Activated CD8-positive, alpha-beta memory T cell treated with anti-CD3 and anti-CD28 coated beads for 1 hour (primary cell): ENCODE results near the gene NTM.

Experiments
- DNase-seq, 2 donors: peaks; one replicate each; pipeline ENCODE4 v3.0.0-alpha.2; 2020; ENCODE audit warnings: low read depth in 1 of 2; ENCODE audit errors: extremely low read depth in 1 of 2

The NTM gene

DNA sequence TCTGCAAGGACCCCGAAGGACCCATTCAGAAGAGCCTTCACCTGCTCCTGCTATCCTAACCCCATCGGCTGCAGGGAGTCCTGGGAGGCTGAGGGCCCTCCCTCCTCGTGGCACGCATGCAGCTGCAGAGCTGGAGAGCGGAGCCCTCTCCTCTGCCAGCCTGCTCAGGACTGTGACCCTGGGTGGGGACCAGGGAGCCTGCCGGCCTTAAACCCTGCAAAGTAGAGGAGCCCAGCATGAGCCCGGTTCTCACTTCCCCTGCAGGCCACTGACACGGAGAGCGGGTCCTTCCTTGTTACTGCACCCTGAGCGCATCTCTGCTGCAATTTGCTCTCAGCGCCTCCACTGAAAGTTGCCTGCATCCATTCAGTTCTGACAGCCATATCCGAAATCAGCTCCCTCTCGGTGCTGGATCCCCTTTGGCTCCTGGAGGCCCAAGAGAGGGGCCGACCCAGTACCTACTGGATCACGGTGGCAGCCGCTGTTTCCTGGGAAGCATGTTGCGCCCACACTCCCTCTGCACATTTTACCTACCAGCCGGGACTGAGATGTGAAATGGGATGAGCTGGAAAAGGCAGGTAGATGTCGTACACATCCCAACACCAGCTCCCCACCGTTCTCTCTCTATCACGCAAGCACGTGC lies 312.1 kb downstream of the NTM start:
- DNase-seq = no peak

GRCh38 chr11:131683131-131683530 lies 312.7 kb downstream of the NTM start:
- DNase-seq = no peak

GRCh38 chr11:131683666-131684065 lies 313.3 kb downstream of the NTM start:
- no peak for DNase-seq

DNA sequence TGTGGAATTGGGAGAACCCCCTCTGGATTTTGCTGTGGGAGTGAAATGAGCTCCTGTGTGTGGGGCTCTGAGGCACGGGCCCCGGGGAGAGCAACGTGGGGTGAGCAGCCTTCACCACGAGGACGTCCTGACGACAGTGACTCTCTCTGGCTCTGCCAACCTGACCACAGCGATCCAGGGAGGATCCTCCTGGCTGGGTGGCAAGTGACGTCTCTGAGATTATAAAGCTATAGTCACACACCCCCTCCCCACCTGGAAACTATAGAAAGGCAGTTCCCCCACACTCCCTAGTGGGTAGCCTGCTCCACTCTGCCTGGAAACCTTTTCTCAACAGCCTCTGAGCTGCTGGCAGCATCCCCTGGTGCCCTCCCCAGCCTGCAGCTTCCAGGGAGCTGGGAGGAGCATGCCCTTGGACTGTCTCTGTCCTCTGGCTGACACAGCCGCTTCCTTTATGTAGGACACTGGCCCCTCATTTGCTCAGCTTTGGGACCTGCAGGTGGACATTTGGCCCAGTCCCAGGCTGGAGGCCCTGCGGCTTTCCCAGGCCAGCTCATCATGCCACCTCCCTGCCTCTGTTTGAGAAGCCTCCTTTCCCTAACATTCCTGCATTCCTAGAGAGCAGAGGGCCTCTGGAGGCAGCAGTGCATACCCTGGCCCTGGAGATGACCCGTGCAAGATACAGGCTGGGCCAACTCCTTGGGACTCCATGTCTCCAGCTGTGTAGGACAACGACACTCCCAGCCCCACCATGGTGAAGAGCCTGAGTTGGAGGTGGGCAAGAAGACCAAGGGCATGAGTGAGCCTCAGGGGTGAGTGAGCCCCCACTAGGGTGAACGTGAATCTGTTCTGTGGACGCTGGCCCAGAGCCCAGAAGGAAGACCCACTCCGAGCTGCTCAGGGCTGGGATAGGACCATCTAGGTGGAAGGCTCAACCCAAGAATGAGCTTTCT lies 314.0 kb downstream of the NTM start:
- no peak for DNase-seq

DNA sequence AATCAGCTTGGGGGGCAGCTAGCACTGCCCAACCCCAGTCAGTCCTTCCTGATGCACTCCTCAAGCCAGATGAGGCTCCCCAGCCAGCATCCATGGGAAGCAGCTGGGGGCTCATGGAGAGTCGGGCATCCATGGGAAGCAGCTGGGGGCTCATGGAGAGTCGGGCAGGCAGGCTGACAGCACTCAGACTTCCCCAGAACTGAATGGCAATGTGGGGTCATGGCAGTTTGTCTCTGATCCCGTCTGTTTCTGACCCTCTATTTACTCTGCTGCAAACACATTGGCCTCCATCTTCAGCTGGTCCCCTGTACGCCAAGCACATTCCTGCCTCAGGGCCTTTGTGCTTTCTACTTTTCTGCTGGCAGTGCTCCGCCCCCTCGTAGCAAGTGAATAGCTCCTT lies 314.8 kb downstream of the NTM start:
- DNase-seq = no peak

GRCh38 chr11:131685906-131686305 lies 315.5 kb downstream of the NTM start:
- DNase-seq = no peak

DNA sequence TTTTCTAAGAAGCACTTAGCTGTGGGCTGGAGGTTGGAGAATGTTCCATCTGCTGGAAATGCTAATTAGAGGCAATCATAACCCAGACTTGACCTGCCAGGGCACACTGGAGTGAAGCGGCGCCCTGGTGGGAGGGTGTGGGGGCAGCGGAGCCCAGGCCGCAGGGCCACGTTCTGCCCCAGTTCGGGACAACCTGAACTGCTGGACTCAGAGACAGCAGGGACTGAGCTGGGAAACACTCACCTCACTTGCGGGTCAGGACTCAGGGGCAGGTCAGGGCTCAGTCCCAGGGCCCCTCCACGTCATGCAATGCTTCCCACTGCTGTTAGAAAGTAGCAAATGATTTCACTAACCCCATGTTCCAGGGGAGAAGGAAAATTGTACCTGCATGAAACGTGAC lies 316.4 kb downstream of the NTM start:
- no peak for DNase-seq

GRCh38 chr11:131687291-131688047 lies 317.1 kb downstream of the NTM start:
- no peak for DNase-seq

DNA sequence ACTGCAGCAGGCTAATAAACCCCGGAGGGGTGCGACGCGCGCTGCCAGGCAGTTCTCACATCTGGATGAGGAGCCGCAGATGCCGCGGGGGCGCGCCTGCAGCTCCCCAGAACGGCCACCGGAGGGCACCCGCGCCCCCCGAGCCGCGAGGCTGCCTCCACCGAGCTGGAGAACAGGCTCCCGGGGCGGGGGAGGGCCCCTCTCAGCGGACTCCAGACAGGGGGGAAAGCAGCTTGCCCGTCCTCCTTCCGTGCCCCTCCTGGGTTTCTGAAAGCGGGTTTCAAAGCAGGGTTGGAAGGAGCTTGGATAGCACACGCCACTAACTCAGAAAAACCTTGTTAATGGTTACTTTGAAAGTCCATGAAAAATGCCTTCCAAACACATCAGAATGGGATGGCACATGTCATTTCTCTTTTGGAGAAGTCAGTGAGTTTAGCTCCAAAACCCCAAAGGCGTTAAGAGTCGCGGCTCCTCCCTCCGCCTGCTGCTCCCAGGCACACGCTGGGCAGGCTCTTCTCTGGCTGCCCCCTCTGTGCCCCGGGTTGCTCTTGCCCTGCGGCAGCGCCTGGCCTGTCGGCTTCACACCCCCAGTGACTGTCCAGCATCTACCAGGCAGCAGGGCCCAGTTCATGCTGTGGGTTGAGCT lies 317.8 kb downstream of the NTM start:
- no peak for DNase-seq

- no peak for DNase-seq
Observed at GRCh38 chr11:131689049-131689925, 318.9 kb downstream of the NTM start.

DNA sequence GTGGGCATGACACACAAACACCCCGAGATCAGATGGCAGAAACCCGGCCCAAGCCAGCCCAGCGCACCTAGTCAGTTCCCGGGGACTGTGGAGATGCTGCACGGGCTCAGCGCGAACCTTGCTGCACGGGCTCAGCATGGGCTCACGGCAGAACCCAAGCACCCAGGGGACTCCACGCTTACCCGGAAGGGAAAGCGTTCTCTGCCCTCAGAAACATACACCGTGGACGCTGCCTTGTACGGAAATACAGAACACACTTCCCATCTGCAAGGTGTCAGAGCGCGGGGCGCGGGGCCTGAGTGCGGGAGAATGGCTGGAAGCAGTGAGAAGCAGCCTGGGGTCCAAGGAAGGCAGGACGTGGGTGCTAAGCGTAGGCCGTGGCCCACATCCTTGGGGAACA lies 319.9 kb downstream of the NTM start:
- DNase-seq = no peak

DNA sequence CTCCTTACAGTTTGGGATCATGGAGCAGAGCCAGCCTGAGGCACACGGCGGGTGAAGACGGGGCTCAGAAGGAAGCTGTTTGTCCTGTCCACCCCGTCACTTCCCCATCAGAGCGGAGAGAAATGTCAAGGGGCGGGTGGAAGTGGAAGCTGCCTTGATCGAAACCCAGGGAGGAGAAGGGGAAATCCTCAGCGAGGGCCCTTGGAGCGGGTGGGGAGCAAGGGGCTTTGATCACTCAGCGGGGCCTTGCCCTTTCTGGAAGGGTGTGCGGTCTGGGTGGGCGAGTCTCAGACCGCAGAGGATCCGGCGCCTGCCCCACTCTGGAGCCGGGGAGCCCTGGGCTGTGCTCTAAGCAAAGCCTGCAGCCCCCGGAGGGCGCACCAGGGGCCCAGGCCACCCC lies 320.4 kb downstream of the NTM start:
- no peak for DNase-seq

DNA sequence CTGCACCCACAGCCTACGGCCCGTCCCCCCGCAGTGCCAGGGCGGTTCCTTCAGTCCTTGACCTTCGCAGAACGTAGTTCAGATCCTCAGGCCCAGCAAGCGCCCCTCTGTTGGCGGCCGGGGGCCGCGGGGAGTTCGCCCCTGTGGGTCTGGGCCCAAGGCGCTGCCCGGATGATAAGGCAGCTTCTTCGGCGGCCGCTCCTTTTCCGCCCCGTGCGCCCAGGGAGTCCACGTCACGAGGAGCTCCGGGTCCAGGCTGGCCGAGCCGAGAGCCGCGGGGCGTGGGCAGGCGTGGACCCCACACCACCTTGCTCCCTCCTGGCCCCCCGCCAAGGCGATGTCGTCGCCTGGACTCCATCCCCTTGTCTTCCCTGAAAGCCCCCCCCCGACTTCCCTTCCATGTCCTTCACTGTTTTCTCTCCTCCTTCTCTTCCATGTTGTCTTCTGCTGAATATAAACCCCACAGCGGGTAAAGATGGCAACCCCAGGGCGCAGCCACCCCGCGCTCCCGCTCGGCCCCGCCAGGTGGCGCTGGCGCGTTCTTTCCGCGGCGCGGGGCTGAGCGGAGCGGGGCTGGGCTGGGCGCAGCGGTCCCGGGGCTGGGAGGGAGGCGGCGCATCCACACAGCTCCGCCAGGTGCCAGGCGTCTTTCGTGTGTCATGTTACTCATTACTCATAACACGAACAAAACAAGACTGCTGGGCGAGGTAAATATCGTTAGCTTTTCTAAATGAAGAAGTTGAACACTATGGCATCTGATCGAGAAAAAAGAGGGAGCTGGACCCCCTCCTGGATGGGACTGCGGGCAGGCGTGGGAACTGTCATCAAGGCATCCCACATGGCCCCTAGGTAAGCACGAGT lies 321.0 kb downstream of the NTM start:
- DNase-seq = no peak

DNA sequence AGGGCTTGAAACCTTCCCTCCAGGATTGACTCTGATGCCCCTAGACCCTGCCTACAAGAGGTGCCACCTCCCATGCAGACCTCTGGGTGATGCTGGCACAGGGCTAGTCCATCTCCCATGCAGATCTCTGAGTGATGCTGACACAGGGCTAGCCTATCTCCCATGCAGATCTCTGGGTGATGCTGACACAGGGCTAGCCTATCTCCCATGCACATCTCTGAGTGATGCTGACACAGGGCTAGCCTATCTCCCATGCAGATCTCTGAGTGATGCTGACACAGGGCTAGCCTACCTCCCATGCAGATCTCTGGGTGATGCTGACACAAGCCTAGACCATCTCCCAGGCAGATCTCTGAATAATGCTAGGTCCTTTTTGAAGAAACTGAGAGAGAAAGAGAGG lies 321.7 kb downstream of the NTM start:
- DNase-seq = no peak

GRCh38 chr11:131692961-131693360 lies 322.5 kb downstream of the NTM start:
- DNase-seq = no peak

DNA sequence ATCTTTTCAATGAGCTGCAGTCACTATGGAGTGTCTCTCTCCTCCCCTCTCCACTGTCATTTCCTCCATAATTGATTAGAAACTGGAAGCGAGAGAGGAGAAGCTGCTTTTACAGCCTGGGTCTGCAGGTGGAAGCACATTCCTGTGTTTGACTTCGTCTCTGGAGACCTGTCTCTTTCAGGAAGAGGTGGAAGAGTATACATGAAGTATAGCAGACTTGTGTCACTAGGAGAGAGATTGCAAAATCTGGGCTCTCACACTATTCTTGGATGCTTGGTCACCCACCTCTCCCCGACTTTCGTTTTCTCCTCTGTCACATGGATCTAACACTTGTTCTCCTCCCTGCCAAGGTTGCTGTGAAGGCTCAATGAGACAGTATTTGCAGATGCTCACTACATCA lies 323.3 kb downstream of the NTM start:
- DNase-seq = no peak

DNA sequence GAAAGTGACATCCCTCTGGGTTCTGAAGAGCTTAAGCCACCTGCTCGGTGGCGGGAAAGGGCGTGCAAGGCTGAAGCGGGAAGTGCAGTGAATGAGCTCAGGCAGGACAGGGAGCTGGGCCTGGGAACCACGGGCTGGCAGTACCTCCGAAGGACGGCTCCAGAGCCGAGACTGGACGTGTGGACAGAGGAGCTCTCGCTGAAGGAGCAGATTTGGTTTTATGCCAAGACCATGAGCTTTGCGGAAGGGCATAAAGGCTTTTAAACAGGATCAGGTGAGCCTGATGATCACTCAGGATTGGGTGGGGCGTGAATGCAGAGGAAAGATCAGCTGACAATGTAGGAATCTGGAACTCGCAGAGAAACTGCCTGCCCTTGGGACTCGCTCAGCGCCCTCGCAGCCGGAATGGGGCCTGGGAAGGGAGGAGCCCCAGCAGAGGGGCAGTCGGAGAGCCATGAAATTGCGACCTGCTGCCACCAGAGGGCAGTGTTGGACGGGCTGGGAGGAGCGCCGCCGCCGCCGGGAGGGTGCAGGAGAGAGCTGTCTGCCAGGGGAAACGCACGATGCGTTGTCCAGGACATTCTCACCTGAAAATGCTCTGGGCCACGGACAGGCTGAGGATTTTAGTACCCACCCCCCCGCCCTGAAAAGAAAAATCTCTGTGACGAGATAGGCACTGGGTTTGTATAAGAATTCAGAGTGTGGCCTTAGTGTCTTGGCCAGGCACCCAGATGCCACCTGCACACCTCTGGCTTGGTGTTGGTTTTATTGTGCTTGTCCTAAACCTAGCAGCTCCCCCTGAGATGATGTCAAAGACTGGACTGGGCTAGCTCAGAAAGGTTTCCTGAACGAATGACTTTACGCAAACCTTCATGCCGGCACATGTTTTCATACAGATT lies 324.4 kb downstream of the NTM start:
- DNase-seq = peak in 1 of 2 donors; percentile 29

GRCh38 chr11:131695889-131696429 lies 325.5 kb downstream of the NTM start:
- no peak for DNase-seq
